PC-3 (cell line): ENCODE results near the gene FCHO2. TPM values are rescaled to one million over a fixed set of nuclear protein-coding genes. Genes with fewer than 3 reads are reported as not detected.

Experiments
- ATAC-seq: fragments of 200-7000 bp; cut with Tn5 transposase; 2 replicates; pipeline ENCODE4 v1.9.1; 2020; ENCODE audit warnings: mild to moderate bottlenecking, moderate library complexity
- BruUV-seq: library from RNA; stranded (reverse); fragments of 400-500 nt; replicated peaks from 2 replicates; lab custom pipeline; 2021; lab: Mats Ljungman, UMichigan
- CTCF ChIA-PET: fragments of 300-600 bp; sonication (Branson Sonifier 250); formaldehyde crosslinking; loops from one replicate; lab custom pipeline; 2022; ENCODE audit warnings: antibody characterized with exemption; lab: Charles Lee
- POLR2A ChIA-PET: fragments of 300-600 bp; sonication (Branson Sonifier 250); formaldehyde crosslinking; loops from one replicate; lab custom pipeline; 2022; ENCODE audit warnings: antibody characterized with exemption; ENCODE audit not compliant: unreplicated experiment; lab: Charles Lee
- DNase-seq: peaks from one replicate; pipeline ENCODE4 v3.0.0-alpha.2; 2015
- H2AFZ ChIP-seq: fragments of 300-600 bp; sonication (generic); 2 replicates; pipeline ENCODE4 v1.6.0; 2016; ENCODE audit warnings: antibody characterized with exemption, low read length
- H3F3A ChIP-seq: fragments of 300-600 bp; sonication (generic); one replicate; pipeline ENCODE4 v1.6.0; 2017; ENCODE audit warnings: antibody characterized with exemption, low read length, control low read depth, mild to moderate bottlenecking; ENCODE audit not compliant: unreplicated experiment
- H3K27ac ChIP-seq: fragments of 300-600 bp; sonication (generic); 2 replicates; pipeline ENCODE4 v1.5.1; 2016; ENCODE audit warnings: mild to moderate bottlenecking, low read length
- H3K27me3 ChIP-seq: fragments of 300-600 bp; sonication (generic); 2 replicates; pipeline ENCODE4 v1.6.1; 2016; ENCODE audit warnings: low read length, mixed read lengths
- H3K36me3 ChIP-seq: fragments of 300-600 bp; sonication (generic); 2 replicates; pipeline ENCODE4 v1.6.1; 2016; ENCODE audit warnings: low read depth, mixed run types, low read length, mixed read lengths
- H3K4me1 ChIP-seq: fragments of 300-600 bp; sonication (generic); 2 replicates; pipeline ENCODE4 v1.5.1; 2016; ENCODE audit warnings: low read length; ENCODE audit not compliant: insufficient read depth
- H3K4me2 ChIP-seq: fragments of 300-600 bp; sonication (generic); 2 replicates; pipeline ENCODE4 v1.6.0; 2016; ENCODE audit warnings: low read length
- H3K4me3 ChIP-seq: fragments of 300-600 bp; sonication (generic); 2 replicates; pipeline ENCODE4 v1.5.1; 2016; ENCODE audit warnings: mild to moderate bottlenecking, low read length, mixed read lengths
- H3K79me2 ChIP-seq: fragments of 300-600 bp; sonication (generic); 2 replicates; pipeline ENCODE4 v1.6.1; 2017; ENCODE audit warnings: low read length, mixed read lengths
- H3K9ac ChIP-seq: fragments of 300-600 bp; sonication (generic); 2 replicates; pipeline ENCODE4 v1.6.0; 2016; ENCODE audit warnings: mild to moderate bottlenecking, low read length
- H3K9me2 ChIP-seq: fragments of 300-600 bp; sonication (generic); replicated peaks from 2 replicates; pipeline ENCODE4 v1.6.1; 2016; ENCODE audit warnings: mixed run types, low read length, mixed read lengths
- H3K9me3 ChIP-seq: fragments of 300-600 bp; sonication (generic); 2 replicates; pipeline ENCODE4 v1.6.1; 2016; ENCODE audit warnings: low read length, mixed read lengths
- H4K20me1 ChIP-seq: fragments of 300-600 bp; sonication (generic); 2 replicates; pipeline ENCODE4 v1.6.1; 2016; ENCODE audit warnings: low read length, mixed read lengths
- EZH2 ChIP-seq: fragments of 300-600 bp; sonication (generic); IDR thresholded peaks from one replicate; pipeline ENCODE4 v1.6.1; 2017; ENCODE audit warnings: antibody characterized with exemption, mild to moderate bottlenecking, low read length; ENCODE audit not compliant: unreplicated experiment
- EZH2phosphoT487 ChIP-seq: fragments of 300-600 bp; sonication (generic); IDR thresholded peaks from 2 replicates; pipeline ENCODE4 v1.6.1; 2018; ENCODE audit warnings: mild to moderate bottlenecking, antibody characterized with exemption, low read length, borderline replicate concordance
- intact Hi-C: fragments of 100-400 bp; cut with micrococcal nuclease; formaldehyde crosslinking; loops from 2 replicates; pipeline ENCODE4 v1.9.0; 2023
- total RNA-seq: library from RNA; depleted of rRNA; stranded (reverse); fragments of >200 nt; gene quantifications from 2 replicates; pipeline ENCODE4 v1.2.3, GENCODE V29; 2014
- TF ChIP-seq, protein P1 (sequence below): fragments of 300-600 bp; sonication (generic); conservative IDR thresholded peaks from 2 replicates; pipeline ENCODE4 v1.5.1; 2017; ENCODE audit warnings: antibody characterized with exemption, low read depth, mild to moderate bottlenecking, low read length

FCHO2 gene
- total RNA-seq, 1 experiment from 2014 or later = 5.9 TPM

DNA sequence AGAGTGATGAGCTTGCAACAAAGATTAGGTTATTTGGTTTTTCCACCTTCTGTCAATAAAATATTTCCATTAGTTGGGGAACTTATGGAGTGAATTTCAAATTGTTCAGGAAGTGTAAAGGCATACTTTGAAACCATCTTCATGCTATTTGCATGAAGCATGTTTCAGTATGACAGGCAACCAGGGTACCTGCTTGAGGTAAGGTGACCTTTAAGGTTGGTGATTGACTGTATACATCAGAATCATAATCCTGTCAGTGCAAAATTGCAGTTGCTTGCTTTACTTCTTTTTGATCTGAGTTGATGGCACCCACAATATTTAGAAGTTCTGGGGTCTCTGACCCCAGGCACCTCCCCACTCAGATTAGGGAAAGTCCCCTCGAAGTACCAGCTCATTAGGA is 138.6 kb downstream of the FCHO2 start:
- no peaks in the 10 kb centered on the region for H4K20me1 ChIP-seq
- intact Hi-C loops = no loop called here
- no peaks in the 10 kb centered on the region for H3K9me2 ChIP-seq
- POLR2A ChIA-PET = no interaction called here
- no peaks in the 10 kb centered on the region for H3K79me2 ChIP-seq
- no peaks in the 10 kb centered on the region for H3K27me3 ChIP-seq
- no peak overlapping the region for H3K9ac ChIP-seq
- no peaks in the 10 kb centered on the region for H3K36me3 ChIP-seq
- TF ChIP-seq, protein P1, sequence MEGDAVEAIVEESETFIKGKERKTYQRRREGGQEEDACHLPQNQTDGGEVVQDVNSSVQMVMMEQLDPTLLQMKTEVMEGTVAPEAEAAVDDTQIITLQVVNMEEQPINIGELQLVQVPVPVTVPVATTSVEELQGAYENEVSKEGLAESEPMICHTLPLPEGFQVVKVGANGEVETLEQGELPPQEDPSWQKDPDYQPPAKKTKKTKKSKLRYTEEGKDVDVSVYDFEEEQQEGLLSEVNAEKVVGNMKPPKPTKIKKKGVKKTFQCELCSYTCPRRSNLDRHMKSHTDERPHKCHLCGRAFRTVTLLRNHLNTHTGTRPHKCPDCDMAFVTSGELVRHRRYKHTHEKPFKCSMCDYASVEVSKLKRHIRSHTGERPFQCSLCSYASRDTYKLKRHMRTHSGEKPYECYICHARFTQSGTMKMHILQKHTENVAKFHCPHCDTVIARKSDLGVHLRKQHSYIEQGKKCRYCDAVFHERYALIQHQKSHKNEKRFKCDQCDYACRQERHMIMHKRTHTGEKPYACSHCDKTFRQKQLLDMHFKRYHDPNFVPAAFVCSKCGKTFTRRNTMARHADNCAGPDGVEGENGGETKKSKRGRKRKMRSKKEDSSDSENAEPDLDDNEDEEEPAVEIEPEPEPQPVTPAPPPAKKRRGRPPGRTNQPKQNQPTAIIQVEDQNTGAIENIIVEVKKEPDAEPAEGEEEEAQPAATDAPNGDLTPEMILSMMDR = no peak
- no peak for TF ChIP-seq EZH2phosphoT487
- TF ChIP-seq EZH2 = no peak
- CTCF ChIA-PET = interaction anchor here (0.8 kb wide), 1 partner anchor 107 kb away, joined by 5 read pairs; no protein-coding TSS in a partner anchor
- peak overlapping the region; percentile 41; the same call in 1 of the 2 replicates for H3K4me2 ChIP-seq
- no peaks in the 10 kb centered on the region for H3K9me3 ChIP-seq
- no peak overlapping the region for H2AFZ ChIP-seq
- no peaks in the 10 kb centered on the region for H3F3A ChIP-seq
- H3K4me3 ChIP-seq = no peak overlapping the region
- peak overlapping the region; percentile 28 for H3K27ac ChIP-seq
- DNase-seq (no peak), ATAC-seq (no peak)
- BruUV-seq = no TSS peak
- peaks cover 11% of the 10 kb centered on the region for H3K4me1 ChIP-seq

DNA sequence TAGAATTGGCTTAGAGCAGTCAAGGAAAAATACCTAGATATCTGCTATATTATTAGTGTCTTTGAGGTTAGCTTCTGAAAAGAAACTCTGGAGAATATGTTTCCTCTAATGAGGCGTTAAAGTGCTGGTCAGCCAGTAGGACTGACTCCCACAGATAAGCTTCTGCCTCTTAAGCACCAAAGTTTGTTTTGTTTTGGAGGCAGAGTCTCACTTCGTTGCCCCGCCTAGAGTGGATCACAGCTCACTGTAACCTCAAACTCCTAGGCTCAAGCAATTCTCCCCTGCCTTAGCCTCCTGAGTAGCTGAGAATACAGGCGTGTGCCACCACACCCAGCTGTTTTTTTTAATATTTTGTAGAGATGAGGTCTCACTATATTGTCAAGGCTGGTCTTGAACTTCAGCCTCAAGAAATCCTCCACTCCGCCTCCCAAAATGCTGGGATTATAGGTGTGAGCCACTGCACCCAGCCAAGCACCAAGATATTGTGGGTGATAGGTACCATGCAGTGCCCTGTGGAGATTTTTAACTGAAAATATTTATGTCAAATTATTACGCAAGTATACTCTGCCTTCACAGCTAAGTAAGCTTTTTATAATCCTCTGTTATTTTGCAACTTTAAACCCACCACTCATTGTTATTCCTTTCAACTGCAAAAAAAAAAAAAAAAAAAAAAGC is 139.9 kb downstream of the FCHO2 start:
- no peak overlapping the region for H3K9ac ChIP-seq
- ChIA-PET POLR2A (no interaction called here), CTCF (no interaction called here)
- intact Hi-C loops = no loop called here
- H3K27ac ChIP-seq = no peak overlapping the region
- H3K4me1 ChIP-seq = peaks cover 11% of the 10 kb centered on the region
- no peaks in the 10 kb centered on the region for H3K79me2 ChIP-seq
- no peak for ATAC-seq
- TF ChIP-seq EZH2 = no peak
- TF ChIP-seq, protein P1 = no peak
- no peaks in the 10 kb centered on the region for H3K9me3 ChIP-seq
- H3K36me3 ChIP-seq = no peaks in the 10 kb centered on the region
- BruUV-seq = no TSS peak
- H3K9me2 ChIP-seq = no peaks in the 10 kb centered on the region
- no peaks in the 10 kb centered on the region for H4K20me1 ChIP-seq
- H3F3A ChIP-seq = no peaks in the 10 kb centered on the region
- no peak overlapping the region for H2AFZ ChIP-seq
- no peak overlapping the region for H3K4me3 ChIP-seq
- H3K4me2 ChIP-seq = no peak overlapping the region
- no peak for DNase-seq
- H3K27me3 ChIP-seq = no peaks in the 10 kb centered on the region

DNA sequence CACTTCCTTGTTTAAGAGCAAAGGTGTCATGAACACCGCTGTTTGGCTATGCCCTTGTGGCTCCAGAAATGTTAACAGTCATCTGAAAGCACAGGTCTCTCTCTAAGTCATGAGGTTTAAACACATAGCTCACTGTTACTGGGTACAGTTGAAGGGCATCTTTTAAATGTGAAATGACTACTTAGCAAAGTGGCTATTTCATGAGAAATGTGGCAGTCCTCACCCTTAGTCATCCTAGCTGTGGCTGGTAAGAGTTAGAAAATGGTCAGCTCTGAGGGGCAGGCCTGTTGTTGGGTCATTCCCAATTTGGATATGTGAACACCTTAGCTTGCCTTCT is 140.4 kb downstream of the FCHO2 start:
- H4K20me1 ChIP-seq = no peaks in the 10 kb centered on the region

More for the DNA sequence above, 140.4 kb downstream of the FCHO2 start:
- no peaks in the 10 kb centered on the region for H3K9me3 ChIP-seq
- intact Hi-C loops = no loop called here
- H3K27ac ChIP-seq = no peak overlapping the region
- no peaks in the 10 kb centered on the region for H3K36me3 ChIP-seq
- no peak overlapping the region for H2AFZ ChIP-seq
- H3F3A ChIP-seq = no peaks in the 10 kb centered on the region
- H3K4me3 ChIP-seq = no peak overlapping the region
- ATAC-seq (no peak), DNase-seq (no peak)
- ChIA-PET POLR2A (no interaction called here), CTCF (no interaction called here)
- H3K27me3 ChIP-seq = no peaks in the 10 kb centered on the region
- no peaks in the 10 kb centered on the region for H3K79me2 ChIP-seq
- H3K9me2 ChIP-seq = no peaks in the 10 kb centered on the region
- H3K9ac ChIP-seq = no peak overlapping the region
- no peak for TF ChIP-seq EZH2
- TF ChIP-seq, protein P1 = no peak
- H3K4me1 ChIP-seq = peaks cover 11% of the 10 kb centered on the region
- no TSS peak for BruUV-seq
- no peak overlapping the region for H3K4me2 ChIP-seq
